ENCODE results near the gene KLHL11.
"Not testable (repeated sequence)": the region's sequence is repeated elsewhere in the genome, so short reads cannot be mapped to it uniquely, and the experiment has no call there.

GRCh38 chr17:41839448-41839847 is 25.8 kb downstream of the KLHL11 start:
- TF ChIP-seq POLR2AphosphoS5, CTCF (IDR thresholded peaks at IDR 0.05): not testable (repeated sequence)
